ENCODE measurements around the gene MGAT4B.
A peak's percentile ranks its signal among the peaks of the same experiment; 100 is the strongest.

MGAT4B gene

GRCh38 chr5:179825655-179826182 lies 19.1 kb upstream of the MGAT4B start:
- DNase-seq = no peak

GRCh38 chr5:179824745-179825112 lies 18.1 kb upstream of the MGAT4B start:
- no peak for DNase-seq

GRCh38 chr5:179823937-179824744 lies 17.5 kb upstream of the MGAT4B start:
- no peak for DNase-seq

GRCh38 chr5:179822444-179822990 lies 15.9 kb upstream of the MGAT4B start:
- DNase-seq = no peak

- no peak for DNase-seq
Observed at GRCh38 chr5:179822059-179822432, 15.4 kb upstream of the MGAT4B start.

GRCh38 chr5:179821298-179822058 lies 14.8 kb upstream of the MGAT4B start:
- DNase-seq = peak; percentile 89

GRCh38 chr5:179820483-179821297 lies 14.0 kb upstream of the MGAT4B start, which contains the start of gene SQSTM1:
Gene SQSTM1 (plus strand): TSS chr5:179820905. CDS start chr5:179820937, 32 bp downstream.
- peak; percentile 84 for DNase-seq

GRCh38 chr5:179820127-179820482 lies 13.4 kb upstream of the MGAT4B start:
- DNase-seq = no peak

GRCh38 chr5:179819296-179820126 lies 12.8 kb upstream of the MGAT4B start:
- DNase-seq = peak; percentile 55

- peak; percentile 85 for DNase-seq
Observed at GRCh38 chr5:179818746-179819295, 12.2 kb upstream of the MGAT4B start.

GRCh38 chr5:179817890-179818745 lies 11.5 kb upstream of the MGAT4B start:
- no peak for DNase-seq

GRCh38 chr5:179817470-179817840 lies 10.8 kb upstream of the MGAT4B start:
- DNase-seq = no peak

- no peak for DNase-seq
Observed at GRCh38 chr5:179816796-179817469, 10.3 kb upstream of the MGAT4B start.

GRCh38 chr5:179816401-179816795 lies 9.7 kb upstream of the MGAT4B start:
- DNase-seq = no peak

- DNase-seq = no peak
Observed at GRCh38 chr5:179815491-179816249, 9.0 kb upstream of the MGAT4B start.

GRCh38 chr5:179814090-179814489 lies 7.4 kb upstream of the MGAT4B start:
- no peak for DNase-seq

- no peak for DNase-seq
Observed at GRCh38 chr5:179812997-179813607, 6.4 kb upstream of the MGAT4B start.

GRCh38 chr5:179812135-179812825 lies 5.6 kb upstream of the MGAT4B start:
- no peak for DNase-seq

Measured in activated CD4-positive, alpha-beta T cell treated with anti-CD3 and anti-CD28 coated beads for 48 hours (primary cell).